H9 (cell line): Measurements from ENCODE around the gene SMYD1. TPM values are rescaled to one million over a fixed set of nuclear protein-coding genes. Genes with fewer than 3 reads are reported as not detected.

Experiments used
- DNase-seq: peaks from one replicate; pipeline ENCODE4 v3.0.0-alpha.2; 2017
- H2AFZ ChIP-seq: one replicate; pipeline ENCODE4 v1.6.1; 2013; ENCODE audit warnings: mild to moderate bottlenecking, low read length, control low read depth, moderate library complexity
- H2AK5ac ChIP-seq: 2 replicates; pipeline ENCODE4 v1.6.1; 2013; ENCODE audit warnings: low read length, control low read depth, mixed read lengths; ENCODE audit not compliant: insufficient read length
- H2BK120ac ChIP-seq: one replicate; pipeline ENCODE4 v1.6.1; 2013; ENCODE audit warnings: low read depth, mild to moderate bottlenecking, low read length, control low read depth, inconsistent platforms; ENCODE audit not compliant: poor library complexity, severe bottlenecking
- H2BK12ac ChIP-seq: 2 replicates; pipeline ENCODE4 v1.6.1; 2013; ENCODE audit warnings: low read length, control low read depth, mixed read lengths, low read depth; ENCODE audit not compliant: insufficient read length
- H2BK15ac ChIP-seq: 2 replicates; pipeline ENCODE4 v1.6.1; 2013; ENCODE audit warnings: low read depth, low read length, control low read depth
- H2BK20ac ChIP-seq: one replicate; pipeline ENCODE4 v1.6.1; 2013; ENCODE audit warnings: low read depth, mild to moderate bottlenecking, low read length, control low read depth, inconsistent platforms; ENCODE audit not compliant: poor library complexity, severe bottlenecking
- H2BK5ac ChIP-seq: 2 replicates; pipeline ENCODE4 v1.6.1; 2013; ENCODE audit warnings: low read length, control low read depth, mixed read lengths; ENCODE audit not compliant: insufficient read length
- H3K14ac ChIP-seq: 2 replicates; pipeline ENCODE4 v1.6.1; 2013; ENCODE audit warnings: low read length, control low read depth; ENCODE audit not compliant: insufficient read depth
- H3K18ac ChIP-seq: 2 replicates; pipeline ENCODE4 v1.6.1; 2013; ENCODE audit warnings: low read depth, mild to moderate bottlenecking, mixed read lengths, low read length, control low read depth; ENCODE audit not compliant: insufficient read length
- H3K23ac ChIP-seq: 2 replicates; pipeline ENCODE4 v1.6.1; 2013; ENCODE audit warnings: low read length, control low read depth, mixed read lengths, low read depth; ENCODE audit not compliant: insufficient read length
- H3K23me2 ChIP-seq: 2 replicates; pipeline ENCODE4 v1.6.1; 2013; ENCODE audit warnings: low read depth, mild to moderate bottlenecking, mixed read lengths, low read length, control low read depth; ENCODE audit not compliant: insufficient read length, poor library complexity, severe bottlenecking
- H3K27ac ChIP-seq: 2 replicates; pipeline ENCODE4 v1.5.1; 2013; ENCODE audit warnings: low read length, control low read depth, mixed read lengths, low read depth; ENCODE audit not compliant: insufficient read length
- H3K27me3 ChIP-seq: 2 replicates; pipeline ENCODE4 v1.6.1; 2013; ENCODE audit warnings: low read length, control low read depth, inconsistent platforms; ENCODE audit not compliant: insufficient read depth
- H3K4ac ChIP-seq: 2 replicates; pipeline ENCODE4 v1.6.1; 2013; ENCODE audit warnings: low read depth, mild to moderate bottlenecking, control low read depth, inconsistent platforms, low read length, moderate library complexity
- H3K4me1 ChIP-seq: 2 replicates; pipeline ENCODE4 v1.6.1; 2013; ENCODE audit warnings: low read length, control low read depth, inconsistent platforms; ENCODE audit not compliant: insufficient read depth
- H3K4me2 ChIP-seq: 2 replicates; pipeline ENCODE4 v1.6.1; 2013; ENCODE audit warnings: low read length, control low read depth, mixed read lengths; ENCODE audit not compliant: insufficient read length, insufficient read depth
- H3K56ac ChIP-seq: 2 replicates; pipeline ENCODE4 v1.6.1; 2013; ENCODE audit warnings: low read depth, mild to moderate bottlenecking, mixed read lengths, low read length, control low read depth; ENCODE audit not compliant: insufficient read length
- H3K79me1 ChIP-seq: 2 replicates; pipeline ENCODE4 v1.6.1; 2013; ENCODE audit warnings: low read depth, mild to moderate bottlenecking, moderate library complexity, low read length, control low read depth, inconsistent platforms; ENCODE audit not compliant: insufficient read depth, poor library complexity, severe bottlenecking
- H3K79me2 ChIP-seq: 2 replicates; pipeline ENCODE4 v1.6.1; 2013; ENCODE audit warnings: low read length, control low read depth, inconsistent platforms; ENCODE audit not compliant: insufficient read depth
- H3K9ac ChIP-seq: 2 replicates; pipeline ENCODE4 v1.6.1; 2013; ENCODE audit warnings: low read length, control low read depth, mixed read lengths; ENCODE audit not compliant: insufficient read length; ENCODE audit errors: extremely low read depth
- H3K9me3 ChIP-seq: one replicate; pipeline ENCODE4 v1.6.1; 2013; ENCODE audit warnings: low read depth, low read length, inconsistent platforms; ENCODE audit not compliant: control insufficient read depth
- H3T11ph ChIP-seq: one replicate; pipeline ENCODE4 v1.6.1; 2013; ENCODE audit warnings: mild to moderate bottlenecking, low read length, control low read depth, inconsistent platforms
- H4K20me1 ChIP-seq: one replicate; pipeline ENCODE4 v1.6.1; 2013; ENCODE audit not compliant: control insufficient read depth, insufficient read length, insufficient read depth
- H4K5ac ChIP-seq: 2 replicates; pipeline ENCODE4 v1.6.1; 2013; ENCODE audit warnings: low read depth, mild to moderate bottlenecking, mixed read lengths, low read length, control low read depth; ENCODE audit not compliant: insufficient read length
- H4K8ac ChIP-seq: replicated peaks from 2 replicates; pipeline ENCODE4 v1.6.1; 2013; ENCODE audit warnings: low read length, control low read depth, mixed read lengths, low read depth; ENCODE audit not compliant: insufficient read length
- H4K91ac ChIP-seq: 2 replicates; pipeline ENCODE4 v1.6.1; 2013; ENCODE audit warnings: low read depth, mild to moderate bottlenecking, moderate library complexity, mixed read lengths, low read length, control low read depth; ENCODE audit not compliant: insufficient read length
- H3K27ac Mint-ChIP-seq, 3 experiments: 2 replicates in 2 of 3; 3 replicates in 1 of 3; pipeline ENCODE4 v1.8.0; 2020 to 2021; ENCODE audit warnings: mixed read lengths in 3 of 3, mild to moderate bottlenecking in 1 of 3, moderate library complexity in 1 of 3
- H3K27me3 Mint-ChIP-seq: 2 replicates; pipeline ENCODE4 v1.8.0; 2021; ENCODE audit warnings: low read depth, mild to moderate bottlenecking, moderate library complexity, mixed read lengths
- H3K36me3 Mint-ChIP-seq, 3 experiments: 2 replicates in 2 of 3; 3 replicates in 1 of 3; pipeline ENCODE4 v1.8.0; 2020 to 2021; ENCODE audit warnings: low read depth in 3 of 3, mixed read lengths in 3 of 3; ENCODE audit not compliant: insufficient read depth in 1 of 3
- H3K4me1 Mint-ChIP-seq, 2 experiments: 2 replicates each; pipeline ENCODE4 v1.8.0; 2020; ENCODE audit warnings: mixed read lengths in 2 of 2
- H3K4me3 Mint-ChIP-seq, 2 experiments: 2 replicates in 1 of 2; 3 replicates in 1 of 2; pipeline ENCODE4 v1.8.0; 2020 to 2021; ENCODE audit warnings: mild to moderate bottlenecking in 2 of 2, mixed read lengths in 2 of 2, moderate library complexity in 1 of 2
- H3K9me3 Mint-ChIP-seq, 2 experiments: 2 replicates in 1 of 2; 3 replicates in 1 of 2; pipeline ENCODE4 v1.8.0; 2020; ENCODE audit warnings: mild to moderate bottlenecking in 2 of 2, mixed read lengths in 2 of 2, moderate library complexity in 1 of 2
- CTCF ChIP-seq: fragments of 200-600 bp; sonication (generic); conservative IDR thresholded peaks from 3 replicates; pipeline ENCODE4 v1.8.0; 2021; ENCODE audit warnings: antibody characterized with exemption, mild to moderate bottlenecking
- WGBS: extraction: QIAGEN DNeasy Blood & Tissue Kit; methylation state at CpG from one replicate; pipeline ENCODE4 v1.1.7; 2013; ENCODE audit warnings: missing lambda C conversion rate, low lambda C conversion rate, mixed read lengths; ENCODE audit not compliant: insufficient read length; ENCODE audit errors: extremely low coverage; 5-methylcytosine and 5-hydroxymethylcytosine counted together
- total RNA-seq: library from RNA; stranded (reverse); gene quantifications from 2 replicates; pipeline ENCODE4 v1.2.1, GENCODE V29; 2021

The SMYD1 gene
- total RNA-seq, 1 experiment from 2014 or later = not detected

- Histone ChIP-seq H2BK15ac (no peak overlapping the region), H3K23ac (no peak overlapping the region), H3K4me1 (no peaks in the 10 kb centered on the region), H4K5ac (no peak overlapping the region), H3T11ph (no peak overlapping the region), H2BK5ac (no peak overlapping the region), H3K4ac (no peak overlapping the region), H3K79me1 (no peaks in the 10 kb centered on the region), H3K9me3 (no peaks in the 10 kb centered on the region), H4K20me1 (no peaks in the 10 kb centered on the region), H3K14ac (no peak overlapping the region), H2AFZ (no peak overlapping the region), H3K23me2 (no peaks in the 10 kb centered on the region), H2BK20ac (no peak overlapping the region), H3K27me3 (no peaks in the 10 kb centered on the region; the same call in 1 of the 2 replicates), H3K9ac (no peak overlapping the region), H2BK120ac (no peak overlapping the region), H2BK12ac (no peak overlapping the region), H3K27ac (no peak overlapping the region), H3K56ac (no peak overlapping the region), H3K18ac (no peak overlapping the region), H4K91ac (no peak overlapping the region), H2AK5ac (no peak overlapping the region), H3K79me2 (no peaks in the 10 kb centered on the region), H4K8ac (no peak overlapping the region), H3K4me2 (no peak overlapping the region)
- Mint-ChIP-seq H3K36me3 (no peaks in the 10 kb centered on the region; a peak in 1 of 7 replicates), H3K4me1 (peaks cover 11% of the 10 kb centered on the region in 2 experiments), H3K9me3 (no peaks in the 10 kb centered on the region), H3K27ac (0 out of 7 replicates have a peak overlapping the region, but pooled peaks of 1 of the 3 experiments have one; percentile 10), H3K4me3 (no peak overlapping the region), H3K27me3 (peaks cover 9% of the 10 kb centered on the region)
- DNase-seq = no peak
- WGBS = no CpG with 5 or more reads among the region's 10 CpGs
- no peak for TF ChIP-seq CTCF
Observed at GRCh38 chr2:88115825-88116518, 48.3 kb downstream of the SMYD1 start.
